Lung (tissue), 12 donors: ENCODE results near the gene NKD2. TPM values are rescaled to one million over a fixed set of nuclear protein-coding genes. Genes with fewer than 3 reads are reported as not detected.

Experiments used
- ATAC-seq: fragments of 200-7000 bp; cut with Tn5 transposase; one replicate; pipeline ENCODE4 v1.9.1; 2020; ENCODE audit warnings: moderate number of reproducible peaks; ENCODE audit not compliant: insufficient read depth, low FRiP score
- DNase-seq, 3 donors: peaks; one replicate each; pipeline ENCODE4 v3.0.0-alpha.2; 2013 to 2017
- H3K27ac ChIP-seq, 2 donors: one replicate each; pipeline ENCODE4 v1.5.1; 2013; ENCODE audit warnings: mild to moderate bottlenecking in 2 of 2, moderate library complexity in 2 of 2, control low read depth in 1 of 2, inconsistent platforms in 1 of 2, low read depth in 1 of 2, low read length in 1 of 2
- H3K27me3 ChIP-seq, 3 donors: one replicate each; pipeline ENCODE4 v1.5.1; 2013; ENCODE audit warnings: low read length in 2 of 3; ENCODE audit not compliant: control insufficient read depth in 3 of 3, insufficient read depth in 3 of 3
- H3K36me3 ChIP-seq, 4 donors: one replicate each; pipeline ENCODE4 v1.5.1; 2013; ENCODE audit warnings: low read length in 4 of 4, mild to moderate bottlenecking in 1 of 4, moderate library complexity in 1 of 4; ENCODE audit not compliant: control insufficient read depth in 4 of 4, insufficient read depth in 4 of 4
- H3K4me1 ChIP-seq, 5 donors: one replicate each; pipeline ENCODE4 v1.5.1; 2013; ENCODE audit warnings: low read length in 5 of 5, mild to moderate bottlenecking in 2 of 5, moderate library complexity in 1 of 5; ENCODE audit not compliant: control insufficient read depth in 5 of 5, insufficient read depth in 5 of 5
- H3K4me3 ChIP-seq: one replicate; pipeline ENCODE4 v1.5.1; 2013; ENCODE audit warnings: mild to moderate bottlenecking, control low read depth, moderate library complexity
- H3K9ac ChIP-seq, 2 donors: one replicate each; pipeline ENCODE4 v1.5.1; 2013; ENCODE audit warnings: low read length in 2 of 2, control low read depth in 1 of 2; ENCODE audit not compliant: insufficient read depth in 1 of 2
- H3K9me3 ChIP-seq, 4 donors: one replicate each; pipeline ENCODE4 v1.5.1; 2013; ENCODE audit warnings: low read length in 3 of 4, mild to moderate bottlenecking in 1 of 4, moderate library complexity in 1 of 4; ENCODE audit not compliant: control insufficient read depth in 4 of 4, insufficient read depth in 3 of 4
- CTCF ChIP-seq: IDR thresholded peaks from 2 replicates; pipeline ENCODE4 v1.5.1; 2012; ENCODE audit warnings: mild to moderate bottlenecking; ENCODE audit errors: control extremely low read depth, extremely low read depth
- WGBS, 2 donors: extraction: QIAGEN DNeasy Blood & Tissue Kit; methylation state at CpG; one replicate each; pipeline ENCODE4 v1.1.7; 2013; 5-methylcytosine and 5-hydroxymethylcytosine counted together
- polyA plus RNA-seq, 2 donors: library from polyadenylated mRNA; stranded (reverse); fragments of 200-250 nt; gene quantifications; one replicate each; pipeline ENCODE4 v1.2.1, GENCODE V29; 2013
- total RNA-seq, 2 donors: library from RNA; depleted of rRNA in 1 of 2; stranded (reverse); fragments of >200 nt in 1 of 2; gene quantifications; one replicate each; pipeline ENCODE4 v1.2.1, GENCODE V29; 2014 to 2021
- donor health status: control.
- donor health status: control.
- donor health status: Bipolar disorder and iron deficiency.
- donor health status: healthy.
- donor health status: DM: yes; HTN: yes; CAD: no.

NKD2 gene
- total and polyA plus RNA-seq, 4 donors, result 9.9 to 88.0 (median 48.4) TPM

GRCh38 chr5:1031306-1031959, 22.8 kb downstream of the NKD2 start:
- H3K27ac ChIP-seq, result no peak overlapping the region
- 93 to 96% methylated on average over 19 of the region's 19 CpGs for WGBS, 2 donors
- H3K4me3 ChIP-seq, result no peak overlapping the region
- no peak for TF ChIP-seq CTCF
- no peaks in the 10 kb centered on the region for H3K9me3 ChIP-seq
- no peaks in the 10 kb centered on the region for H3K27me3 ChIP-seq
- ATAC-seq (no peak), DNase-seq (no peak)
- peaks cover 0 to 5% (median under 1%) of the 10 kb centered on the region in 4 donors for H3K36me3 ChIP-seq
- no peak overlapping the region for H3K9ac ChIP-seq
- no peaks in the 10 kb centered on the region for H3K4me1 ChIP-seq

GRCh38 chr5:1032011-1032410, 23.4 kb downstream of the NKD2 start:
- H3K9ac ChIP-seq, result no peak overlapping the region
- DNase-seq (no peak), ATAC-seq (no peak)
- H3K27me3 ChIP-seq, result no peaks in the 10 kb centered on the region
- 90 to 94% methylated on average over 15 to 16 of the region's 16 CpGs for WGBS, 2 donors
- H3K9me3 ChIP-seq, result no peaks in the 10 kb centered on the region
- peaks cover 0 to 5% (median under 1%) of the 10 kb centered on the region in 4 donors for H3K36me3 ChIP-seq
- no peak overlapping the region for H3K27ac ChIP-seq
- no peaks in the 10 kb centered on the region for H3K4me1 ChIP-seq
- no peak for TF ChIP-seq CTCF
- no peak overlapping the region for H3K4me3 ChIP-seq

GRCh38 chr5:1032551-1033027, 24.0 kb downstream of the NKD2 start:
- Histone ChIP-seq H3K27ac (no peak overlapping the region), H3K9me3 (no peaks in the 10 kb centered on the region), H3K4me3 (no peak overlapping the region), H3K36me3 (peaks cover 0 to 5% (median 2%) of the 10 kb centered on the region in 4 donors), H3K4me1 (no peaks in the 10 kb centered on the region), H3K9ac (no peak overlapping the region), H3K27me3 (no peaks in the 10 kb centered on the region)
- ATAC-seq, result no peak
- DNase-seq, result no peak
- no peak for TF ChIP-seq CTCF
- WGBS, 2 donors, result 95 to 97% methylated on average over 14 of the region's 14 CpGs

DNA sequence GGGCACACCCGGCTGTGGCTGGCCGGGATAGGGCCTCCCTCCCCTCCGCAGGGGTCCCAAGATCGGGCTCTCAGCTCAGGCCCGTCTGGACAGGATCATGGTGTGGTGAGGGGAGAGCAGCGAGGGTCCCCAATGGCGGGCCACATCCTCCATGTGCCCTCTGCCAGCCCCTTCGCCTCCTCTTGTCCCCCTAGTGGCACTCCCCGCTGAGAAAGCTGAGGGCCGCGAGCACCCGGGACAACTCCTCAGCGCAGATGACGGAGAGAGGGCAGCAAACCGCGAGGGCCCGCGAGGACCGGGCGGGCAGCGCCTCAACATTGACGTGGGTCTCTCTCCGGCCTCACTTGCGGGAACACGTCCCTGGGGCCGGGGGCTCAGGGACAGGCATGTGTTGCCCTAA, 24.6 kb downstream of the NKD2 start:
- H3K4me1 ChIP-seq, result no peaks in the 10 kb centered on the region
- H3K27ac ChIP-seq, result no peak overlapping the region
- no peak for ATAC-seq
- H3K27me3 ChIP-seq, result no peaks in the 10 kb centered on the region
- no peak for DNase-seq
- H3K9me3 ChIP-seq, result no peaks in the 10 kb centered on the region
- H3K4me3 ChIP-seq, result no peak overlapping the region
- no peak for TF ChIP-seq CTCF
- no peak overlapping the region for H3K9ac ChIP-seq
- 90 to 96% methylated on average over 26 of the region's 26 CpGs for WGBS, 2 donors
- H3K36me3 ChIP-seq, result peaks cover 0 to 5% (median 2%) of the 10 kb centered on the region in 4 donors
